Vagina (tissue), 2 donors: ENCODE results near the gene NOXA1.

Experiments
- CTCF ChIP-seq, 3 experiments: fragments of 450-650 bp in 2 of 3; fragments of 200-600 bp in 1 of 3; sonication (generic) in 1 of 3; IDR thresholded peaks; one replicate each; pipeline ENCODE4 v1.5.1; 2017 to 2019; ENCODE audit warnings: antibody characterized with exemption in 3 of 3, mild to moderate bottlenecking in 2 of 3, moderate library complexity in 2 of 3
- POLR2A ChIP-seq, 2 donors: fragments of 450-650 bp; IDR thresholded peaks; one replicate each; pipeline ENCODE4 v1.6.1; 2017; ENCODE audit warnings: antibody characterized with exemption in 2 of 2, mild to moderate bottlenecking in 2 of 2, moderate library complexity in 2 of 2
- POLR2AphosphoS5 ChIP-seq, 2 donors: sonication (generic); formaldehyde crosslinking; IDR thresholded peaks; one replicate each; pipeline ENCODE4 v1.9.0; 2017; ENCODE audit warnings: antibody characterized with exemption in 2 of 2, mild to moderate bottlenecking in 2 of 2, low read depth in 1 of 2; ENCODE audit not compliant: insufficient read depth in 1 of 2

GRCh38 chr9:137430723-137431415 is 7.7 kb downstream of the NOXA1 start:
- TF ChIP-seq POLR2AphosphoS5 (IDR thresholded peaks at IDR 0.05; ENCODE audit: insufficient read depth in 1 of 2, low read depth in 1 of 2) (no peak), CTCF (IDR thresholded peaks at IDR 0.05) (no peak), POLR2A (IDR thresholded peaks at IDR 0.05) (no peak)
